GM12878 (cell line): ENCODE results near the gene NMRK1. TPM values are rescaled to one million over a fixed set of nuclear protein-coding genes. Genes with fewer than 3 reads are reported as not detected.

Source experiments
- ATAC-seq: fragments of 200-7000 bp; cut with Tn5 transposase; 3 replicates; pipeline ENCODE4 v1.9.1; 2020; ENCODE audit warnings: mild to moderate bottlenecking, moderate library complexity
- BruUV-seq: library from RNA; stranded (reverse); fragments of 400-500 nt; replicated peaks from 2 replicates; lab custom pipeline; 2021; lab: Mats Ljungman, UMichigan
- CTCF ChIA-PET: fragments of 300-600 bp; sonication (Branson Sonifier 250); formaldehyde crosslinking; extraction: SDS; loops from one replicate; lab custom pipeline; 2021; ENCODE audit warnings: inconsistent platforms; lab: Yijun Ruan, JAX
- POLR2A ChIA-PET: fragments of 350-600 bp; formaldehyde crosslinking; extraction: SDS; loops from one replicate; lab custom pipeline; 2021; ENCODE audit warnings: inconsistent platforms; lab: Charles Lee
- RAD21 ChIA-PET: fragments of 300-600 bp; sonication (Branson Sonifier 250); formaldehyde crosslinking; loops from one replicate; lab custom pipeline; 2023; ENCODE audit warnings: antibody characterized with exemption; ENCODE audit not compliant: unreplicated experiment; lab: Charles Lee
- SMC1A ChIA-PET: fragments of 300-600 bp; sonication (Branson Sonifier 250); formaldehyde crosslinking; loops from one replicate; lab custom pipeline; 2023; ENCODE audit not compliant: unreplicated experiment, uncharacterized antibody; lab: Charles Lee
- DNase-seq: peaks from one replicate; pipeline ENCODE4 v3.0.0-alpha.2; 2011; ENCODE audit warnings: low read depth, low spot score
- FAIRE-seq: peaks from 3 replicates; lab custom pipeline; 2011; peaks lifted over from hg19 to GRCh38; lab: Jason Lieb, UNC
- H2AFZ ChIP-seq: 2 replicates; pipeline ENCODE4 v1.6.0; 2011; ENCODE audit warnings: low read depth, low read length, control low read depth; ENCODE audit not compliant: control insufficient read depth
- H3K27ac ChIP-seq: 2 replicates; pipeline ENCODE4 v1.5.1; 2011; ENCODE audit warnings: control low read depth; ENCODE audit not compliant: control insufficient read depth, insufficient read depth
- H3K27me3 ChIP-seq, 2 experiments: replicated peaks in 1 of 2; 2 replicates each; pipeline versions ENCODE4 v1.6.0 to v1.6.1; 2011; ENCODE audit warnings: low read length in 1 of 2; ENCODE audit not compliant: control insufficient read depth in 2 of 2, insufficient read depth in 2 of 2
- H3K36me3 ChIP-seq, 2 experiments: 2 replicates each; pipeline ENCODE4 v1.5.1; 2011; ENCODE audit warnings: low read length in 1 of 2; ENCODE audit not compliant: control insufficient read depth in 2 of 2, insufficient read depth in 2 of 2
- H3K4me1 ChIP-seq: 2 replicates; pipeline ENCODE4 v1.6.1; 2011; ENCODE audit warnings: mild to moderate bottlenecking, low read length, moderate library complexity, mixed read lengths; ENCODE audit not compliant: control insufficient read depth, insufficient read depth
- H3K4me2 ChIP-seq: 2 replicates; pipeline ENCODE4 v1.6.0; 2011; ENCODE audit warnings: control low read depth; ENCODE audit not compliant: control insufficient read depth, insufficient read depth
- H3K4me3 ChIP-seq: fragments of 200-600 bp; sonication (generic); 2 replicates; pipeline ENCODE4 v1.5.1; 2016
- H3K79me2 ChIP-seq: 2 replicates; pipeline ENCODE4 v1.6.0; 2011; ENCODE audit warnings: low read length; ENCODE audit not compliant: control insufficient read depth, insufficient read depth
- H3K9ac ChIP-seq: 2 replicates; pipeline ENCODE4 v1.8.0; 2011; ENCODE audit warnings: low read length, control low read depth, mixed read lengths; ENCODE audit not compliant: control insufficient read depth, insufficient read depth
- H3K9me3 ChIP-seq: replicated peaks from 3 replicates; pipeline ENCODE4 v1.5.1; 2011; ENCODE audit warnings: mild to moderate bottlenecking, low read length; ENCODE audit not compliant: control insufficient read depth, insufficient read depth
- H4K20me1 ChIP-seq: 2 replicates; pipeline ENCODE4 v1.6.0; 2011; ENCODE audit not compliant: control insufficient read depth, insufficient read depth
- BHLHE40 ChIP-seq, 2 experiments: fragments of 450-650 bp in 1 of 2; IDR thresholded peaks; 2 replicates each; pipeline ENCODE4 v1.6.1; 2011 to 2017; ENCODE audit warnings: low read depth in 2 of 2, borderline replicate concordance in 1 of 2, improper control_type of control experiment in 1 of 2, low read length in 1 of 2, mild to moderate bottlenecking in 1 of 2
- CBFB ChIP-seq: IDR thresholded peaks from 2 replicates; pipeline ENCODE4 v1.6.1; 2016; ENCODE audit warnings: antibody characterized with exemption, low read depth
- CBX3 ChIP-seq: fragments of 200-600 bp; sonication (generic); IDR thresholded peaks from 2 replicates; pipeline ENCODE4 v1.6.1; 2016; ENCODE audit warnings: low read depth, borderline replicate concordance
- EZH2 ChIP-seq: IDR thresholded peaks from 2 replicates; pipeline ENCODE4 v1.6.1; 2012; ENCODE audit warnings: low read depth, mild to moderate bottlenecking, control low read depth, inconsistent platforms, low read length, borderline replicate concordance; ENCODE audit not compliant: control insufficient read depth
- KAT2A ChIP-seq: conservative IDR thresholded peaks from 2 replicates; pipeline ENCODE4 v1.6.1; 2011; ENCODE audit warnings: low read depth, low read length; ENCODE audit not compliant: control insufficient read depth
- NR2F1 ChIP-seq: fragments of 450-650 bp; conservative IDR thresholded peaks from 2 replicates; pipeline ENCODE4 v1.6.1; 2017; ENCODE audit warnings: mild to moderate bottlenecking
- POU2F2 ChIP-seq: IDR thresholded peaks from 3 replicates; pipeline ENCODE4 v1.6.1; 2011; ENCODE audit warnings: low read depth, mild to moderate bottlenecking, low read length, borderline replicate concordance
- RBBP5 ChIP-seq: fragments of 200-600 bp; sonication (generic); conservative IDR thresholded peaks from 2 replicates; pipeline ENCODE4 v1.6.1; 2016
- SPI1 ChIP-seq: IDR thresholded peaks from 2 replicates; pipeline ENCODE4 v1.6.1; 2011; ENCODE audit warnings: low read depth, mild to moderate bottlenecking, low read length, moderate library complexity, borderline replicate concordance; ENCODE audit not compliant: insufficient read depth
- SREBF2 ChIP-seq: IDR thresholded peaks from 2 replicates; pipeline ENCODE4 v1.6.1; 2012; ENCODE audit warnings: mild to moderate bottlenecking, low read length
- STAT1 ChIP-seq: fragments of 450-650 bp; conservative IDR thresholded peaks from 2 replicates; pipeline ENCODE4 v1.6.1; 2014; ENCODE audit warnings: antibody characterized with exemption, mild to moderate bottlenecking
- ZNF207 ChIP-seq: fragments of 450-650 bp; IDR thresholded peaks from 2 replicates; pipeline ENCODE4 v1.6.1; 2014; ENCODE audit warnings: antibody characterized with exemption, mild to moderate bottlenecking, borderline replicate concordance
- ZSCAN29 ChIP-seq: fragments of 450-650 bp; IDR thresholded peaks from 2 replicates; pipeline ENCODE4 v1.6.1; 2017; ENCODE audit warnings: mild to moderate bottlenecking, moderate library complexity
- in situ Hi-C: fragments of 300-500 bp; cut with MboI; formaldehyde crosslinking; loops from 9 replicates; pipeline ENCODE4 v1.14.3; 2018; ENCODE audit warnings: mixed read lengths
- intact Hi-C: fragments of 100-400 bp; cut with micrococcal nuclease; formaldehyde crosslinking; loops from one replicate; pipeline ENCODE4 v1.14.2; 2022; ENCODE audit not compliant: unreplicated experiment
- polyA plus RNA-seq, 11 experiments: library from polyadenylated mRNA; depleted of rRNA in 4 of 11; unstranded in 6 of 11; stranded (reverse) in 5 of 11; fragments of >200 nt; fragmentation: Nextera tagmentation in 4 of 11; fragmentation: Illumina TruSeq in 1 of 11; extraction: Ambion mirVana in 4 of 11; extraction: Trizol in 1 of 11; gene quantifications; 1 replicate in 1 of 11; 2 replicates in 10 of 11; pipeline versions ENCODE4 v1.2.1 to v1.2.3, GENCODE V29; 2011 to 2016; ENCODE audit warnings: inconsistent platforms in 2 of 11, missing spikeins in 2 of 11, low read depth in 1 of 11
- total RNA-seq, 4 experiments: library from RNA; depleted of rRNA in 3 of 4; stranded (reverse); fragments of >200 nt in 3 of 4; fragmentation: Illumina TruSeq in 1 of 4; extraction: Trizol in 1 of 4; gene quantifications; 2 replicates each; pipeline versions ENCODE4 v1.2.1 to v1.2.3, GENCODE V29; 2013 to 2021
- TF ChIP-seq, protein P1 (sequence below), 3 experiments: IDR thresholded peaks in 2 of 3; conservative IDR thresholded peaks in 1 of 3; 2 replicates each; pipeline ENCODE4 v1.5.1; 2011; ENCODE audit warnings: low read depth in 3 of 3, low read length in 3 of 3, mild to moderate bottlenecking in 3 of 3, control low read depth in 2 of 3, moderate library complexity in 2 of 3, inconsistent platforms in 1 of 3, mixed read lengths in 1 of 3; ENCODE audit not compliant: control insufficient read depth in 2 of 3, insufficient read depth in 1 of 3; ENCODE audit errors: extremely low read depth in 1 of 3
- TF ChIP-seq, protein P2 (sequence below): fragments of 450-650 bp; IDR thresholded peaks from 2 replicates; pipeline ENCODE4 v1.6.1; 2017; ENCODE audit warnings: mild to moderate bottlenecking

Gene NMRK1
- total and polyA plus RNA-seq, 10 of the 15 experiments (the other 5 are each of a cell fraction or from before 2014, with no cell fraction given) = 8.4 to 17.2 (median 12.1) TPM

DNA sequence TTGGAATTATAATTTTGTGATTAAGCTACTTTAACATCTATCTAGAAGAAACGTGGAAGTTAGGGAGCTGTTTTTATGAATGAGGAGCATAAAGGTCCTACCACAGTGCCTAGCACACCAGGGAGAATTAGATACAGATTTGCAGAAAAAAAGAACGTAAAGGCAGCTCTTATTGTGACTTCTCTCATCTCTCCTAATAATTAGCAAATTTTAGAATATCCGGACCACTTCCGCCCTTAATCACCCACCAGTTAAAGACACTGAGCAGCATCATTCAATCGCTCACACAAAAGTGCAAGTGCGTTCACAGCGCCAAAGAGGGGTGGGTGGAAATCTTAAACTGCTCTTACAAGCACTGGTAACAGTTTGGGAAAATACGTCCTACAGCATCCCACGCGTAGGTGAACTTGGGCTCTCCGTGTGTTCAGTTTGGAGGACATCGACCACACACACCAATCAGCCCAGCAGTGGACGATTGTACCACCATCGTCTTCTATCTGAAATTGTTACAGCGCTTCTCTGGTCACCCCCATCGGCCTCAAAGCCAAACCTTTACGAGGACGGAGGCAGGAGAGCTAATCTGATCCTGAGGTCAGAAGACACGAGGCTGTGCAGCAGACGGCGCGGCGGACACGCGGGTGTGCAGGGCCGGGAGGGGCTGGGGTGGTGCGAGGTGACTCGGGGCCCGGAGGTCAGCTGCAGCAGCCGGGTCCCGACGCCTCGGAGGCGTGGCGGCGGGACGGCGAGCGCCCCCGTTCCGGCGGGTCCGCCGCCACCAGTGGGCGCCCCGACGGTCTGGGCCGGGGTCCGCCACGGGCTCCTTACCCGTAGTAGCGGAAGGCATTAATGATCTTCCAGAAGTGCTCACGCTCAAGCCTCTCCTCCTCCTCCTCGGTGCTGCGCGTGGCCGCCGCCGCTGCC lies 60.5 kb downstream of the NMRK1 start (continued):
- TF ChIP-seq NR2F1 (peak; percentile 93), ZNF207 (peak; percentile 88; the same call in 1 of the 2 replicates), RBBP5 (no peak), EZH2 (no peak), STAT1 (0 out of 2 replicates have a peak, but pooled peaks have one; percentile 59), SPI1 (peak; percentile 25; the same call in 1 of the 2 replicates)
- TF ChIP-seq, protein P1, sequence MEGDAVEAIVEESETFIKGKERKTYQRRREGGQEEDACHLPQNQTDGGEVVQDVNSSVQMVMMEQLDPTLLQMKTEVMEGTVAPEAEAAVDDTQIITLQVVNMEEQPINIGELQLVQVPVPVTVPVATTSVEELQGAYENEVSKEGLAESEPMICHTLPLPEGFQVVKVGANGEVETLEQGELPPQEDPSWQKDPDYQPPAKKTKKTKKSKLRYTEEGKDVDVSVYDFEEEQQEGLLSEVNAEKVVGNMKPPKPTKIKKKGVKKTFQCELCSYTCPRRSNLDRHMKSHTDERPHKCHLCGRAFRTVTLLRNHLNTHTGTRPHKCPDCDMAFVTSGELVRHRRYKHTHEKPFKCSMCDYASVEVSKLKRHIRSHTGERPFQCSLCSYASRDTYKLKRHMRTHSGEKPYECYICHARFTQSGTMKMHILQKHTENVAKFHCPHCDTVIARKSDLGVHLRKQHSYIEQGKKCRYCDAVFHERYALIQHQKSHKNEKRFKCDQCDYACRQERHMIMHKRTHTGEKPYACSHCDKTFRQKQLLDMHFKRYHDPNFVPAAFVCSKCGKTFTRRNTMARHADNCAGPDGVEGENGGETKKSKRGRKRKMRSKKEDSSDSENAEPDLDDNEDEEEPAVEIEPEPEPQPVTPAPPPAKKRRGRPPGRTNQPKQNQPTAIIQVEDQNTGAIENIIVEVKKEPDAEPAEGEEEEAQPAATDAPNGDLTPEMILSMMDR (IDR thresholded peaks at IDR 0.05 in 2 of 3, conservative IDR thresholded peaks at IDR 0.05 in 1 of 3; ENCODE audit: control insufficient read depth in 2 of 3, extremely low read depth in 1 of 3, insufficient read depth in 1 of 3, low read depth in 3 of 3, low read length in 3 of 3) = peak in 2 of 3 experiments; percentile 3 to 37; a peak in 2 of 6 replicates

DNA sequence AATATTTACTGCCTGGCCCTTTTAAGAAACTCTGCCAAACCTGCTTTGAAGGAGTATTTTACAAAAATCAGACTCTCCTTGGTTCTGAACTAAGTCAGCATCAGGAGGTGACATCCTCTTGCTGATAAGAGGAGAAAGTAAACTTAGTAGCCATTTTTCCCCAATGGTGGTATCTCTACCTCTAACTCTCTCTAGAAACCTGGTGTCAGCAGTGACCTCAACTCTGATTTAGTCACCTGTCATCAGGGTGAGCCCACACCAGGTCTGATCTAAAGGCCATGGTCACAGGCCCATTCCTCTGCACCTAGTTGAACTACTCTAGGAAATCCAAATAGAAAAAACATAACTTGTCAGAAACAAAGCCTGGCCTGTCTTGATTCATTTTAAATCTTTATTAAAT lies 64.1 kb downstream of the NMRK1 start:
- H3K9me3 ChIP-seq = no peaks in the 10 kb centered on the region
- ChIA-PET SMC1A (interaction anchor here (0.9 to 5.8 kb wide), 6 partner anchors 9 to 251 kb away, joined by 3 to 74 read pairs (median 13); partner anchors contain the start of genes NMRK1 and OSTF1), POLR2A (interaction anchor here (1.2 kb wide), 1 partner anchor 64 kb away, joined by 3 read pairs; the partner anchor contains the start of genes NMRK1 and OSTF1), RAD21 (interaction anchor here (0.7 to 2.2 kb wide), 2 partner anchors 10 to 62 kb away, joined by 3 to 6 read pairs; no protein-coding TSS in a partner anchor), CTCF (interaction anchor here (1.2 to 6.2 kb wide), 2 partner anchors 21 to 248 kb away, joined by 3 to 55 read pairs; no protein-coding TSS in a partner anchor)
- no peaks in the 10 kb centered on the region; the same call in 1 of the 2 replicates for H3K4me1 ChIP-seq
- TF ChIP-seq KAT2A = no peak
- no peak for TF ChIP-seq BHLHE40 (IDR thresholded peaks at IDR 0.05; ENCODE audit: borderline replicate concordance in 1 of 2, low read depth in 2 of 2, low read length in 1 of 2)
- no peak for TF ChIP-seq POU2F2
- TF ChIP-seq SREBF2 = no peak
- no peak for TF ChIP-seq ZSCAN29
- no peak for TF ChIP-seq CBFB
- TF ChIP-seq, protein P2, sequence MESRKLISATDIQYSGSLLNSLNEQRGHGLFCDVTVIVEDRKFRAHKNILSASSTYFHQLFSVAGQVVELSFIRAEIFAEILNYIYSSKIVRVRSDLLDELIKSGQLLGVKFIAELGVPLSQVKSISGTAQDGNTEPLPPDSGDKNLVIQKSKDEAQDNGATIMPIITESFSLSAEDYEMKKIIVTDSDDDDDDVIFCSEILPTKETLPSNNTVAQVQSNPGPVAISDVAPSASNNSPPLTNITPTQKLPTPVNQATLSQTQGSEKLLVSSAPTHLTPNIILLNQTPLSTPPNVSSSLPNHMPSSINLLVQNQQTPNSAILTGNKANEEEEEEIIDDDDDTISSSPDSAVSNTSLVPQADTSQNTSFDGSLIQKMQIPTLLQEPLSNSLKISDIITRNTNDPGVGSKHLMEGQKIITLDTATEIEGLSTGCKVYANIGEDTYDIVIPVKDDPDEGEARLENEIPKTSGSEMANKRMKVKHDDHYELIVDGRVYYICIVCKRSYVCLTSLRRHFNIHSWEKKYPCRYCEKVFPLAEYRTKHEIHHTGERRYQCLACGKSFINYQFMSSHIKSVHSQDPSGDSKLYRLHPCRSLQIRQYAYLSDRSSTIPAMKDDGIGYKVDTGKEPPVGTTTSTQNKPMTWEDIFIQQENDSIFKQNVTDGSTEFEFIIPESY = no peak
- no peak for TF ChIP-seq CBX3
- DNase-seq (no peak), FAIRE-seq (no peak), ATAC-seq (no peak)
- peaks cover 50% of the 10 kb centered on the region for H3K79me2 ChIP-seq
- H3K9ac ChIP-seq = no peak overlapping the region
- intact Hi-C loops = no loop called here
- H3K36me3 ChIP-seq = no peaks in the 10 kb centered on the region
- H3K4me2 ChIP-seq = 0 out of 2 replicates have a peak overlapping the region, but pooled peaks have one; percentile 22
- BruUV-seq = no TSS peak
- no peak overlapping the region for H2AFZ ChIP-seq
- H3K4me3 ChIP-seq = peak overlapping the region; percentile 22; the same call in 1 of the 2 replicates
- H3K27me3 ChIP-seq = no peaks in the 10 kb centered on the region
- no peak overlapping the region for H3K27ac ChIP-seq
- H4K20me1 ChIP-seq = no peaks in the 10 kb centered on the region
- in situ Hi-C loops = no loop called here
